IMR-90 (cell line): ENCODE results near the gene RAB27A. TPM values are rescaled to one million over a fixed set of nuclear protein-coding genes. Genes with fewer than 3 reads are reported as not detected.

Experiments used
- ATAC-seq: fragments of 200-7000 bp; cut with Tn5 transposase; 2 replicates; pipeline ENCODE4 v1.9.1; 2020; ENCODE audit warnings: low read depth, mild to moderate bottlenecking, moderate library complexity
- BruUV-seq: library from RNA; stranded (reverse); fragments of 400-500 nt; replicated peaks from 2 replicates; lab custom pipeline; 2021; lab: Mats Ljungman, UMichigan
- CTCF ChIA-PET: fragments of 300-600 bp; formaldehyde crosslinking; extraction: SDS; loops from one replicate; lab custom pipeline; 2021; ENCODE audit warnings: antibody characterized with exemption; lab: Yijun Ruan, JAX
- POLR2A ChIA-PET: fragments of 300-600 bp; sonication (Branson Sonifier 250); formaldehyde crosslinking; loops from one replicate; lab custom pipeline; 2022; ENCODE audit warnings: antibody characterized with exemption; ENCODE audit not compliant: unreplicated experiment; lab: Charles Lee
- DNase-seq: peaks from one replicate; pipeline ENCODE4 v3.0.0; 2013
- H2AFZ ChIP-seq: replicated peaks from 2 replicates; pipeline ENCODE3; 2013; ENCODE audit warnings: low read length, mild to moderate bottlenecking; ENCODE audit not compliant: poor library complexity
- H2AK5ac ChIP-seq: 2 replicates; pipeline ENCODE4 v1.6.1; 2013; ENCODE audit warnings: low read depth, low read length, inconsistent platforms
- H2AK9ac ChIP-seq: replicated peaks from 2 replicates; pipeline ENCODE3; 2013; ENCODE audit warnings: mild to moderate bottlenecking, low read depth, low read length, moderate library complexity; ENCODE audit not compliant: poor library complexity
- H2BK120ac ChIP-seq: 2 replicates; pipeline ENCODE4 v1.6.1; 2013; ENCODE audit warnings: low read depth, low read length, inconsistent platforms
- H2BK15ac ChIP-seq: 3 replicates; pipeline ENCODE4 v1.6.1; 2013; ENCODE audit warnings: low read depth, low read length, inconsistent platforms
- H2BK20ac ChIP-seq: 2 replicates; pipeline ENCODE4 v1.6.1; 2013; ENCODE audit warnings: low read depth, mild to moderate bottlenecking, inconsistent platforms, low read length, moderate library complexity
- H2BK5ac ChIP-seq: 2 replicates; pipeline ENCODE4 v1.6.1; 2013; ENCODE audit warnings: mild to moderate bottlenecking, low read depth, low read length, inconsistent platforms; ENCODE audit not compliant: poor library complexity, severe bottlenecking
- H3K14ac ChIP-seq: replicated peaks from 2 replicates; pipeline ENCODE4 v1.6.1; 2013; ENCODE audit warnings: low read depth, low read length, inconsistent platforms
- H3K18ac ChIP-seq: 2 replicates; pipeline ENCODE4 v1.6.1; 2013; ENCODE audit warnings: low read depth, low read length, control low read depth
- H3K23ac ChIP-seq: 2 replicates; pipeline ENCODE4 v1.6.1; 2013; ENCODE audit warnings: low read depth, low read length, inconsistent platforms
- H3K27ac ChIP-seq: 2 replicates; pipeline ENCODE4 v1.5.1; 2013; ENCODE audit warnings: mild to moderate bottlenecking, control low read depth, low read length; ENCODE audit not compliant: insufficient read depth
- H3K27me3 ChIP-seq: 2 replicates; pipeline ENCODE4 v1.6.1; 2013; ENCODE audit warnings: low read length; ENCODE audit not compliant: control insufficient read depth, insufficient read depth
- H3K36me3 ChIP-seq: 2 replicates; pipeline ENCODE4 v1.6.1; 2013; ENCODE audit warnings: low read length, mixed read lengths; ENCODE audit not compliant: control insufficient read depth, insufficient read depth
- H3K4ac ChIP-seq: 2 replicates; pipeline ENCODE4 v1.6.1; 2013; ENCODE audit warnings: low read depth, low read length, inconsistent platforms
- H3K4me1 ChIP-seq: 2 replicates; pipeline ENCODE4 v1.6.1; 2013; ENCODE audit warnings: low read length, mixed read lengths; ENCODE audit not compliant: control insufficient read depth, insufficient read depth
- H3K4me2 ChIP-seq: 2 replicates; pipeline ENCODE4 v1.6.1; 2013; ENCODE audit warnings: low read depth, mild to moderate bottlenecking, control low read depth, low read length, moderate library complexity
- H3K4me3 ChIP-seq: 2 replicates; pipeline ENCODE4 v1.5.1; 2013; ENCODE audit warnings: low read depth, mild to moderate bottlenecking, control low read depth, low read length, moderate library complexity; ENCODE audit not compliant: insufficient read depth
- H3K56ac ChIP-seq: 2 replicates; pipeline ENCODE4 v1.6.1; 2013; ENCODE audit warnings: low read length, inconsistent platforms; ENCODE audit not compliant: insufficient read depth; ENCODE audit errors: extremely low read depth
- H3K79me1 ChIP-seq, 2 experiments: 2 replicates each; pipeline ENCODE4 v1.6.1; 2013; ENCODE audit warnings: low read length in 2 of 2, inconsistent platforms in 1 of 2, low read depth in 1 of 2
- H3K9ac ChIP-seq: 2 replicates; pipeline ENCODE4 v1.6.1; 2013; ENCODE audit warnings: low read depth, low read length, control low read depth
- H3K9me1 ChIP-seq: 2 replicates; pipeline ENCODE4 v1.6.1; 2013; ENCODE audit warnings: low read length, inconsistent platforms; ENCODE audit not compliant: insufficient read depth
- H3K9me3 ChIP-seq: 2 replicates; pipeline ENCODE4 v1.6.1; 2013; ENCODE audit warnings: low read length; ENCODE audit not compliant: control insufficient read depth, insufficient read depth
- H4K20me1 ChIP-seq: 2 replicates; pipeline ENCODE4 v1.6.1; 2013; ENCODE audit warnings: low read length, inconsistent platforms; ENCODE audit not compliant: insufficient read depth
- H4K5ac ChIP-seq: 2 replicates; pipeline ENCODE4 v1.6.1; 2013; ENCODE audit warnings: mild to moderate bottlenecking, low read depth, low read length, control low read depth
- H4K8ac ChIP-seq, 2 experiments: 2 replicates each; pipeline ENCODE4 v1.6.1; 2013; ENCODE audit warnings: low read depth in 2 of 2, low read length in 2 of 2, control low read depth in 1 of 2, inconsistent platforms in 1 of 2
- H4K91ac ChIP-seq: 2 replicates; pipeline ENCODE4 v1.6.1; 2013; ENCODE audit warnings: low read depth, low read length, inconsistent platforms; ENCODE audit not compliant: insufficient read depth
- CEBPB ChIP-seq: IDR thresholded peaks from 2 replicates; pipeline ENCODE4 v1.6.1; 2012; ENCODE audit warnings: low read depth, low read length, improper control_type of control experiment
- MAFK ChIP-seq: IDR thresholded peaks from 2 replicates; pipeline ENCODE4 v1.6.1; 2012; ENCODE audit warnings: low read depth, low read length, improper control_type of control experiment
- RFX5 ChIP-seq: IDR thresholded peaks from 2 replicates; pipeline ENCODE4 v1.8.0; 2012; ENCODE audit warnings: low read depth, mild to moderate bottlenecking, low read length, moderate library complexity
- SMC3 ChIP-seq: fragments of 150-350 bp; IDR thresholded peaks from 2 replicates; pipeline ENCODE4 v1.6.1; 2016; ENCODE audit warnings: low read depth, mild to moderate bottlenecking, antibody characterized with exemption, low read length, moderate library complexity
- WGBS, 2 experiments: methylation state at CpG; one replicate each; pipeline versions ENCODE4 v1.1.5 to v1.1.7; 2013; ENCODE audit warnings: missing lambda C conversion rate in 2 of 2; ENCODE audit not compliant: insufficient read length in 1 of 2; ENCODE audit errors: extremely low coverage in 2 of 2; 5-methylcytosine and 5-hydroxymethylcytosine counted together
- dilution Hi-C: fragments of 300-500 bp; cut with HindIII; formaldehyde crosslinking; loops from one replicate; pipeline ENCODE4 v1.14.3; 2018; ENCODE audit warnings: low sequenced_read_pairs; ENCODE audit not compliant: unreplicated experiment
- in situ Hi-C: fragments of 300-500 bp; cut with MboI; formaldehyde crosslinking; loops from 3 replicates; pipeline ENCODE4 v1.14.3; 2019; ENCODE audit warnings: low sequenced_read_pairs, inconsistent platforms, mixed read lengths
- intact Hi-C: fragments of 100-400 bp; cut with micrococcal nuclease; formaldehyde crosslinking; loops from 2 replicates; pipeline ENCODE4 v1.10.0; 2022
- polyA plus RNA-seq, 3 experiments: library from polyadenylated mRNA; depleted of rRNA; stranded (reverse); fragments of >200 nt; gene quantifications; 2 replicates each; pipeline ENCODE4 v1.2.3, GENCODE V29; 2012; ENCODE audit warnings: low replicate concordance in 1 of 3
- total RNA-seq: library from RNA; depleted of rRNA; stranded (reverse); fragments of >200 nt; gene quantifications from 2 replicates; pipeline ENCODE4 v1.2.3, GENCODE V29; 2012

The RAB27A gene
- total and polyA plus RNA-seq, 2 of the 4 experiments (the other 2 are of a cell fraction) = 4.8 to 13.7 TPM

DNA sequence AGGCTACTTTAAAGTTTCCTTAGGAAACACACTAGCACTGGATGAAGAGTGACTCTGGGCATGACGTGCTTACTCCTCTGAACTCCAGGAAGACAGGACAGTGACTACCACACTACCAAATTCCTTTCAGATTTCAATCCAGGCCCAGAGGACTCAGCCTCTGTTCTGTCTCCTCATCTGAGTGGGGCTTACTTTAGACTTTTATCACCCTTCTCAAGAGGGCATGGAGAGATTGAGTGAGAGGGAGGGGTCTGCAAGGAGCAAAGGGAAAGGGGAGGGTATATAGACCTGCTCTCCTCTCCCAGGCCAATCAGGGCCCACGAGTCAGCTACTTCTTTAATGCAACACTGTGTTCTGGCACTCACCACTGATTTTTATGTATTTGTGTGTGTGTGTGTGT lies 63.5 kb downstream of the RAB27A start:
- Histone ChIP-seq H3K27ac (no peak overlapping the region), H3K27me3 (no peaks in the 10 kb centered on the region), H4K91ac (0 out of 2 replicates have a peak overlapping the region, but pooled peaks have one; percentile 10), H2AFZ (peak overlapping the region; percentile 36), H3K4me1 (peaks cover 9% of the 10 kb centered on the region), H3K79me1 (0 out of 4 replicates have a peak, but pooled peaks cover 0 to 4% of the 10 kb centered on the region in 2 experiments), H3K4me3 (no peak overlapping the region), H2AK9ac (no peak overlapping the region), H2AK5ac (no peak overlapping the region), H3K9ac (no peak overlapping the region), H3K9me1 (peaks cover 10% of the 10 kb centered on the region), H2BK120ac (no peak overlapping the region), H3K9me3 (no peaks in the 10 kb centered on the region), H4K20me1 (no peaks in the 10 kb centered on the region), H3K56ac (no peak overlapping the region), H4K5ac (no peak overlapping the region), H3K18ac (no peak overlapping the region), H3K36me3 (peaks cover 2% of the 10 kb centered on the region; the same call in 1 of the 2 replicates), H3K4me2 (no peak overlapping the region), H3K4ac (no peak overlapping the region), H3K23ac (no peak overlapping the region), H2BK20ac (no peak overlapping the region), H2BK15ac (no peak overlapping the region), H4K8ac (no peak overlapping the region), H3K14ac (no peak overlapping the region), H2BK5ac (no peak overlapping the region)
- ChIA-PET POLR2A (no interaction called here), CTCF (no interaction called here)
- DNase-seq (no peak), ATAC-seq (no peak)
- intact Hi-C loops = no loop called here
- BruUV-seq = no TSS peak
- dilution Hi-C loops = no loop called here
- no peak for TF ChIP-seq SMC3
- no peak for TF ChIP-seq MAFK
- no peak for TF ChIP-seq RFX5
- no peak for TF ChIP-seq CEBPB
- in situ Hi-C loops = no loop called here
- no CpG with 5 or more reads among the region's 2 CpGs for WGBS, 2 experiments
